A549 (cell line): ENCODE data around the gene ROS1. TPM values are rescaled to one million over a fixed set of nuclear protein-coding genes. Genes with fewer than 3 reads are reported as not detected.

ENCODE experiments used
- ATAC-seq, 2 experiments: fragments of 200-7000 bp in 1 of 2; fragments of >200 bp in 1 of 2; cut with Nextera tagmentation in 1 of 2; cut with Tn5 transposase in 1 of 2; 3 replicates each; pipeline versions ENCODE4 v1.8.0 to v1.9.1; 2018 to 2020; ENCODE audit warnings: mild to moderate bottlenecking in 1 of 2, moderate library complexity in 1 of 2
- CTCF ChIA-PET: fragments of 300-600 bp; sonication (Branson Sonifier 250); formaldehyde crosslinking; extraction: SDS; loops from one replicate; lab custom pipeline; 2021; ENCODE audit warnings: antibody characterized with exemption, inconsistent platforms; lab: Yijun Ruan, JAX
- POLR2A ChIA-PET: fragments of 350-600 bp; formaldehyde crosslinking; extraction: SDS; loops from one replicate; lab custom pipeline; 2021; ENCODE audit warnings: antibody characterized with exemption, inconsistent platforms; lab: Yijun Ruan, JAX
- DNase-seq, 2 experiments: peaks; one replicate each; pipeline versions ENCODE4 v3.0.0 to v3.0.0-alpha.2; 2011 to 2016; ENCODE audit warnings: low read depth in 1 of 2, low spot score in 1 of 2
- FAIRE-seq: peaks from 2 replicates; lab custom pipeline; 2011; peaks lifted over from hg19 to GRCh38; lab: Jason Lieb, UNC
- H3K27ac ChIP-seq, 2 experiments: fragments of >200 bp; sonication (Bioruptor Twin); formaldehyde crosslinking; 3 replicates each; pipeline ENCODE4 v1.5.1; 2016 to 2017
- H3K4me1 ChIP-seq: fragments of >200 bp; sonication (Bioruptor Twin); formaldehyde crosslinking; 3 replicates; pipeline ENCODE4 v1.6.1; 2016
- H3K4me2 ChIP-seq: fragments of >200 bp; sonication (Bioruptor Twin); formaldehyde crosslinking; 3 replicates; pipeline ENCODE4 v1.6.1; 2016
- H3K4me3 ChIP-seq: fragments of >200 bp; sonication (Bioruptor Twin); formaldehyde crosslinking; 3 replicates; pipeline ENCODE4 v1.5.1; 2016
- H3K9me3 ChIP-seq: fragments of >200 bp; sonication (Bioruptor Twin); formaldehyde crosslinking; 3 replicates; pipeline ENCODE4 v1.6.1; 2016
- BCL3 ChIP-seq: fragments of >200 bp; sonication (Bioruptor Twin); formaldehyde crosslinking; IDR thresholded peaks from 3 replicates; pipeline ENCODE4 v1.6.1; 2016
- CTCF ChIP-seq: fragments of >200 bp; sonication (Bioruptor Twin); formaldehyde crosslinking; IDR thresholded peaks from 3 replicates; pipeline ENCODE4 v1.5.1; 2016
- EHF ChIP-seq: fragments of 250-450 bp; sonication (Bioruptor Pico); IDR thresholded peaks from 2 replicates; pipeline ENCODE4 v1.5.0; 2020; ENCODE audit warnings: mild to moderate bottlenecking
- ESRRA ChIP-seq: fragments of 150-350 bp; IDR thresholded peaks from 2 replicates; pipeline ENCODE4 v1.6.1; 2014; ENCODE audit warnings: mild to moderate bottlenecking, low read length, borderline replicate concordance
- HEYL ChIP-seq: fragments of 250-450 bp; sonication (Bioruptor Pico); IDR thresholded peaks from 2 replicates; pipeline ENCODE4 v1.8.0; 2021; ENCODE audit warnings: mild to moderate bottlenecking, moderate library complexity
- HMGXB4 ChIP-seq: fragments of 250-450 bp; sonication (Bioruptor Pico); IDR thresholded peaks from 2 replicates; pipeline ENCODE4 v1.5.0; 2021; ENCODE audit warnings: mild to moderate bottlenecking, moderate library complexity, borderline replicate concordance
- HOXA7 ChIP-seq: fragments of 250-450 bp; sonication (Bioruptor Pico); IDR thresholded peaks from 2 replicates; pipeline ENCODE4 v1.5.0; 2020; ENCODE audit warnings: mild to moderate bottlenecking, moderate library complexity
- HOXB5 ChIP-seq: fragments of 250-450 bp; sonication (Bioruptor Pico); IDR thresholded peaks from 2 replicates; pipeline ENCODE4 v1.5.0; 2020; ENCODE audit warnings: mild to moderate bottlenecking, moderate library complexity
- KDM5A ChIP-seq: fragments of 200-600 bp; sonication (generic); IDR thresholded peaks from 2 replicates; pipeline ENCODE4 v1.6.1; 2016; ENCODE audit warnings: antibody characterized with exemption, mild to moderate bottlenecking
- MAFK ChIP-seq: fragments of 450-650 bp; IDR thresholded peaks from 2 replicates; pipeline ENCODE4 v1.6.1; 2014; ENCODE audit not compliant: partially characterized antibody
- MAX ChIP-seq: IDR thresholded peaks from 2 replicates; pipeline ENCODE4 v1.6.1; 2012
- PBX3 ChIP-seq: IDR thresholded peaks from 2 replicates; pipeline ENCODE4 v1.6.1; 2012
- POLR2AphosphoS2 ChIP-seq: conservative IDR thresholded peaks from 2 replicates; pipeline ENCODE4 v1.6.1; 2012; ENCODE audit warnings: low read length, improper control_type of control experiment, inconsistent platforms
- SMC3 ChIP-seq: fragments of >200 bp; sonication (Bioruptor Twin); formaldehyde crosslinking; IDR thresholded peaks from 3 replicates; pipeline ENCODE4 v1.6.1; 2018; ENCODE audit warnings: inconsistent platforms
- TFCP2L1 ChIP-seq: fragments of 250-450 bp; sonication (Bioruptor Pico); IDR thresholded peaks from 2 replicates; pipeline ENCODE4 v1.5.0; 2021; ENCODE audit warnings: mild to moderate bottlenecking
- ZC3H11A ChIP-seq: fragments of 450-650 bp; IDR thresholded peaks from 2 replicates; pipeline ENCODE4 v1.6.1; 2014; ENCODE audit warnings: antibody characterized with exemption, mild to moderate bottlenecking
- ZFP36 ChIP-seq: fragments of 450-650 bp; IDR thresholded peaks from 2 replicates; pipeline ENCODE4 v1.6.1; 2014; ENCODE audit warnings: borderline replicate concordance; ENCODE audit not compliant: partially characterized antibody
- ZNF302 ChIP-seq: fragments of 250-450 bp; sonication (Bioruptor Pico); IDR thresholded peaks from 2 replicates; pipeline ENCODE4 v1.9.0; 2021; ENCODE audit warnings: inconsistent platforms, mild to moderate bottlenecking, moderate library complexity
- ZSCAN20 ChIP-seq: fragments of 250-450 bp; sonication (Bioruptor Pico); IDR thresholded peaks from 2 replicates; pipeline ENCODE4 v1.8.0; 2022; ENCODE audit warnings: mild to moderate bottlenecking, moderate library complexity
- WGBS: methylation state at CpG from one replicate; pipeline ENCODE4 v1.1.6; 2017; ENCODE audit errors: missing lambda C conversion rate; 5-methylcytosine and 5-hydroxymethylcytosine counted together
- polyA plus RNA-seq, 4 experiments: library from polyadenylated mRNA; depleted of rRNA in 3 of 4; stranded (reverse); fragments of >200 nt; fragmentation: RNase III in 1 of 4; extraction: RNeasy Plus Mini Kit Qiagen cat#74134 plus additional on column Dnase treatment in 1 of 4; gene quantifications; 2 replicates in 3 of 4; 3 replicates in 1 of 4; pipeline ENCODE4 v1.2.3, GENCODE V29; 2011 to 2017

ROS1 gene
- polyA plus RNA-seq, 2 of the 4 experiments (the other 2 are of a cell fraction) = 0.17 to 0.18 TPM

GRCh38 chr6:117311726-117312125 lies 114.0 kb downstream of the ROS1 start:
- H3K27ac ChIP-seq = no peak overlapping the region
- POLR2A ChIA-PET = no interaction called here
- FAIRE-seq (no peak), ATAC-seq (no peak), DNase-seq (no peak)
- H3K4me3 ChIP-seq = no peak overlapping the region
- H3K4me2 ChIP-seq = no peak overlapping the region
- TF ChIP-seq ZNF302 (CRISPR knock-in tag) (no peak), HOXA7 (CRISPR knock-in tag) (no peak), ESRRA (no peak), MAX (no peak), POLR2AphosphoS2 (no peak), HEYL (CRISPR knock-in tag) (no peak), ZSCAN20 (CRISPR knock-in tag) (no peak), CTCF (no peak), SMC3 (no peak), EHF (no peak), HOXB5 (no peak), TFCP2L1 (CRISPR knock-in tag) (no peak), KDM5A (no peak), HMGXB4 (CRISPR knock-in tag) (no peak), BCL3 (no peak), PBX3 (no peak), ZC3H11A (no peak), ZFP36 (no peak)
- CTCF ChIA-PET = no interaction called here
- H3K4me1 ChIP-seq = no peaks in the 10 kb centered on the region
- H3K9me3 ChIP-seq = no peaks in the 10 kb centered on the region
- 71% methylated on average over 1 of the region's 1 CpG for WGBS

- DNase-seq = no peak
- ATAC-seq = no peak
- 25% methylated on average over 3 of the region's 3 CpGs for WGBS
- H3K4me2 ChIP-seq = no peak overlapping the region
- TF ChIP-seq MAFK (peak; percentile 48), MAX (no peak), ZC3H11A (no peak)
- TF ChIP-seq, all 56 proteins: peak for 1
- Histone ChIP-seq H3K27ac (no peak overlapping the region), H3K9me3 (no peaks in the 10 kb centered on the region), H3K4me3 (no peak overlapping the region), H3K4me1 (no peaks in the 10 kb centered on the region)
- CTCF ChIA-PET = no interaction called here
- POLR2A ChIA-PET = no interaction called here
- no peak for FAIRE-seq
These were observed 114.4 kb downstream of the ROS1 start for GRCh38 chr6:117311310-117311709.
